Activated CD8-positive, alpha-beta memory T cell treated with anti-CD3 and anti-CD28 coated beads, Interleukin-2, amount 50 U/mL, for 1 hour (primary cell): ENCODE measurements around the gene KRTAP1-3.
"Not testable (repeated sequence)": the region's sequence is repeated elsewhere in the genome, so short reads cannot be mapped to it uniquely, and the experiment has no call there.

Experiments used
- DNase-seq: peaks from one replicate; pipeline ENCODE4 v3.0.0-alpha.2; 2020; ENCODE audit errors: extremely low read depth

KRTAP1-3 gene

GRCh38 chr17:41010441-41010840, 24.2 kb downstream of the KRTAP1-3 start:
- DNase-seq = no peak

DNA sequence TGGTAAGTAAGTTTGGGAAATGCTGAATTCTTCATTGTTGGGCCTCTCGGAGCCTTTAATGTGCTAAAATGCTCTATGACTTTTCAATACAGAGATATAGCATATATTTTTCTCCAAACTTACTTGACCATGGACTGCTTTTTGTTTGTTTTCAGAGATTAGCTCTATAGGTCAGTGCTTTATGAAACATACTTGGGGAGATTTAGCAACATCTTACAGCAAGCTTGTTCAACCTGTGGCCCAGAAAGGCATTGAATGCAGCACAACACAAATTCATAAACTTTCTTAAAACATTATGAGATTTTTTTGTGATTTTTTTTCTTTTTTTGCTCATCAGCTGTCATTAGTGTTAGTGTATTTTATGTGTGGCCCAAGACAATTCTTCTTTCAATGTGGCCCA, 24.7 kb downstream of the KRTAP1-3 start:
- no peak for DNase-seq

- no peak for DNase-seq
These were observed 25.3 kb downstream of the KRTAP1-3 start for GRCh38 chr17:41009301-41009760.

DNA sequence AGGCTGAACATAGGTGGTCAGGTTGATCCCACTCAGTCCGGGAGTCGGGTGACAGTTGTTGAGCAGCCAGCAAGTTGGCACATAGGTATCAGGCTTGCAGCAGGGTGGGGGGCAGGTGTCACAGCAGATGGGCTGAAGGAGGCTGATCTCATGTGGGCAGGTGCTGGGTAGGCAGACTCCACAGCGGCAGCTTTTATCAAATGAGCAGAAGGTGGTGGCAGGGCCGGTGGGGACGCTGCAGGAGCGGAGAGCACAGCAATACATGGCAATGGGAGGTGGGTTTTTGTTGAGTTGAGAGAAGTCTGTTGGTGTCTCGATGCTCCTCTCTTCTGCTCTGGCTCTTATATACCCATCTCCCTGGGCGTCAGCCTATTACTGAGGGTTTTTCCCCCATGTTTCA, 25.9 kb downstream of the KRTAP1-3 start, which contains the start of gene KRTAP3-1:
KRTAP3-1 (minus strand) TSS at position 318 of the 400 bp plus-strand sequence; CDS start at position 264, 54 bp downstream.
- DNase-seq = no peak

GRCh38 chr17:41004397-41004796, 30.3 kb downstream of the KRTAP1-3 start:
- no peak for DNase-seq

DNA sequence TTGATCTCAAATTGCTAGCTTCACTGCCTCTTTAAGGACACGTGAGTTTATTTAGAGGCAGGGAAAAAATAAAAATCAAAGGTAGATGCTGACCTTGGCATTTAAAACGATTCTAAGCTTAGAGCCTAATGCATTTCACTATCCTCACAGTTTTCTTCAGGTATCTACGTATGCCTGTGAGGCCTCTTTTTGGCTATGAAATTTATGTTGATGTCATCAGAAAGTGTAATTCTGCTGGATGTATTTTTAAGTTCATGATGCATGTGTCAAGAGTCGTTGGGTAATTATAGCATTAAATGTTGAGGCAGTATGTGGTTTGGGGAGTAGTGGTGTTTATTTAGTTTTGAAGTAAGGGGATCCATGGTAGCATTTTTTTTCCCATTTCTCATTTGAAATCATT, 30.7 kb downstream of the KRTAP1-3 start:
- no peak for DNase-seq

GRCh38 chr17:41002814-41003213, 31.9 kb downstream of the KRTAP1-3 start:
- no peak for DNase-seq

- DNase-seq = no peak
These were observed 32.9 kb downstream of the KRTAP1-3 start for GRCh38 chr17:41001795-41002194.

- DNase-seq = not testable (repeated sequence)
These were observed 35.1 kb downstream of the KRTAP1-3 start, which contains the start of gene KRTAP3-2 for GRCh38 chr17:40999563-40999962. Gene KRTAP3-2 (minus strand): TSS chr17:40999906. CDS start chr17:40999853, 53 bp downstream.

GRCh38 chr17:40997361-40997760, 37.3 kb downstream of the KRTAP1-3 start:
- DNase-seq = no peak

- no peak for DNase-seq
These were observed 37.8 kb downstream of the KRTAP1-3 start for GRCh38 chr17:40996829-40997228.

- DNase-seq = no peak
These were observed 39.6 kb downstream of the KRTAP1-3 start for GRCh38 chr17:40995116-40995515.

GRCh38 chr17:40993839-40994238, 40.8 kb downstream of the KRTAP1-3 start, which contains the start of gene KRTAP3-3:
Gene KRTAP3-3 (minus strand): TSS chr17:40994164. CDS start chr17:40994097, 67 bp downstream.
- DNase-seq = no peak

GRCh38 chr17:40993084-40993483, 41.6 kb downstream of the KRTAP1-3 start:
- DNase-seq = no peak

DNA sequence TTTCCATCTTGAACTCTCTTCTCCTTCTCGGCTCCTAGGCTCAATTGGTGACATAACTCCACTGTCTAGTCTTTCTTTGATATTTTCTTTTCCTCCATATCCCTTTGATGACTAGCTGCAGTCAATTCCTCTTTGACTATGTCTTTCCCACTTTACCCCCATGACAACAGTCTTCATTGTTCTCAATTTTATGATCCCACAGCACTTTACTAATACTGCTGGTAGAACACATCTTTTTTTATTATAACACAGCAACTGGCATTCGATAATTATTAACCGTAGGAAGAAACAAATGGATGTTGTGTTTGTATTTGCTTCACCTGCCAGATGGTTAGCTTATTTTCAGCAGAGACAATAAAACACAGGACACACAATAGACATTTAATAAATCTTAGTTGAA, 42.0 kb downstream of the KRTAP1-3 start:
- no peak for DNase-seq

DNA sequence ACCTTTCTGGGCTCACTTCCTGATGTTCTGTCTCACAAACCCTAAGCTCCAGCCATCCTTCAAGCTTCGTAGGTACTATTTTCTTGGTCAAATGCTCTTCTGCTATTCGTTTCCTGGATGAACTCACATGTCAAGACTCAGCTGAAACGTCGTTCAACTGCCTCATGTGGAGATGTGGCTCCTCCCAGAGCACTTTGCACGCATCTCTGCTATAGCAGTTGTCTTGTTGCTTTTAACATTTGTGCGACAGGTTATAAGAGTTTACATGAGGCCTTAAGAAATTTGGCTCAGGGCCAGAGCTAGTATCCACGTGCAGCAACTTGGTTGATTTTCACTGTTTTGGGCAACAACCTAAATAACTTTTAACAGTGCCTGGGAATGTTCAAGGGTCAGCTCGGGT, 47.8 kb downstream of the KRTAP1-3 start:
- DNase-seq = no peak

DNA sequence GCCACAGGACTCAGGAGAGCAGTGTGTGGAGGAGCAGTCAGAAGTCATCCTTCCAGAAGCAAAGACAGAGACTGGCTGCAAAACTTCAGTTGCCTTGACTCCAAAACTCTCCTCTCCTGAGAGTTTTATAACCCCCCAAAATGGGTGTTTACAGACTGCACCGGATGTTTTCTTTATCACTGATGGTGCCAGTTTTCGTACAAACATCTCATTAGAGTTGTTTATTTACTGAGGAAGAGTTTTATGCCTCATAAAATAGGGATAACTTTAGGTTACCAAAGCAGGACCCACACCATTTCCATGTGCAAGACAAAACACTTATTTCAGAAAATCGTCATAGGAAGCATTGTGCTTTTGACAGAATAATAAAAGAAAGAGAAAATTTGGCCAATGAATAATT, 50.4 kb downstream of the KRTAP1-3 start, which contains the start of gene KRT40:
KRT40 (minus strand) TSS at position 101 of the 400 bp plus-strand sequence; CDS start at position 48, 53 bp downstream.
- no peak for DNase-seq
